ENCODE data around the gene BCAS4.

Gene BCAS4

DNA sequence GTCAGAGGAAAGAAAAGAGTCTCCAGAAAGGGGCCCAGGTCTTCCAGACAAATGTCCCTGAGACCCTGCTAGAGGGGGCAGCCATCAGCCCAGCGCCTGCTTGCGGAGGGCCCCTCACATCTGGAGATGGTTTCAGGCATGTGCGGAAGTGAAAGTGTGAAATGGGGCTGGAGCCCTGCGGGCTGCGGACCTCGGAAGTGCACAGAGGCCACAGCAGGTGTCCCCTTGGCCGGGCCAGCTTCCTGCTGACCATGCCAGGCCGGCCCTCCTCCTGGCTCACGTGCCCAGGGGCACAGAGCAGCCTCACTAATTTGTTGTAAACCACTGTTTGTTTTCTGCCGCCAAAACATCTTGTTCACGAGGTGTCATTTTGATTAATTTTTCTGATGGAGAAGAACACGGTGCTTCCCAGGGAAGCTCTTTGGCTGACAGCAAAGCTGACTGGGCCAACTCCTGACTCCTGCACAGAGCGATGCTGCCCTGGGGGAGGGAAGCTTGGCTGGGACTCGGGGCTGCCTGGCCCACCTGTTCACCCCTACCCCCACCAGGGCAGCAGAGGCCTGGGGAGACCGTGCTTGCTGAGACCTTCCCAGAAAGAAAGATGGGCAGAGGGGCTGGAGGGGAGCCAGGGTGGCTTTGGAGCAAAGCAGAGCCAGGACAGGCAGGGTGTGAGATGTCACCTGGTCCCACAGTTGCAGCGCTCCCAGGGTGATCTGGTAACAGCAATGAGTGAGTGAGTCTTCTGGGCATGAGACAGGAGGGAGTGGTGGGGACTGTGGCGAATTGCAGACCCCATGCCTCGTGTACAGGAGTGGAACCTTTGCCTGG is 54.2 kb downstream of the BCAS4 start:
- in situ Hi-C loops (cut with HindIII; ENCODE audit: low sequenced_read_pairs) = no loop called here

GRCh38 chr20:50850721-50851286 is 55.9 kb downstream of the BCAS4 start:
- in situ Hi-C loops (cut with HindIII; ENCODE audit: low sequenced_read_pairs) = no loop called here

DNA sequence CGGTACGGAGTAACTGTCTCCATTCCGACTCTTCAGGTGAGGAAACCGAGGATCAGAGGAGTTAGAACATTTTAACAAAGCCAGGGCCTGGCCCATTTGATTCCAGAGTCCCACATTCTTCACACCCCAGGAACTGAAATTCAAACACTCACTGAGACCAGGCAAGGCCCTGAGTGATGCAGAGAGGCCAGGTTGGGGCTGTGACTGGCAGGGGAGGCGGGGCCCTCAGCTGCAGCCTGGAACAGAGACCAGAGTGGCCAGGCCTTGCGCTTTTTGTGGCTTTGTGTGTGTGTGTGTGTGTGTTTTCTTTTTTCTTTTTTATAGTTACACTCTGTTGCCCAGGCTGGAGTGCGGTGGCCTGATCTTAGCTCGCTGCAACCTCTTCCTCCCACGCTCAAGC is 57.2 kb downstream of the BCAS4 start:
- in situ Hi-C loops (cut with HindIII; ENCODE audit: low sequenced_read_pairs) = no loop called here

- in situ Hi-C loops (cut with HindIII; ENCODE audit: low sequenced_read_pairs) = no loop called here
These were observed 59.8 kb downstream of the BCAS4 start for GRCh38 chr20:50854506-50855249.

DNA sequence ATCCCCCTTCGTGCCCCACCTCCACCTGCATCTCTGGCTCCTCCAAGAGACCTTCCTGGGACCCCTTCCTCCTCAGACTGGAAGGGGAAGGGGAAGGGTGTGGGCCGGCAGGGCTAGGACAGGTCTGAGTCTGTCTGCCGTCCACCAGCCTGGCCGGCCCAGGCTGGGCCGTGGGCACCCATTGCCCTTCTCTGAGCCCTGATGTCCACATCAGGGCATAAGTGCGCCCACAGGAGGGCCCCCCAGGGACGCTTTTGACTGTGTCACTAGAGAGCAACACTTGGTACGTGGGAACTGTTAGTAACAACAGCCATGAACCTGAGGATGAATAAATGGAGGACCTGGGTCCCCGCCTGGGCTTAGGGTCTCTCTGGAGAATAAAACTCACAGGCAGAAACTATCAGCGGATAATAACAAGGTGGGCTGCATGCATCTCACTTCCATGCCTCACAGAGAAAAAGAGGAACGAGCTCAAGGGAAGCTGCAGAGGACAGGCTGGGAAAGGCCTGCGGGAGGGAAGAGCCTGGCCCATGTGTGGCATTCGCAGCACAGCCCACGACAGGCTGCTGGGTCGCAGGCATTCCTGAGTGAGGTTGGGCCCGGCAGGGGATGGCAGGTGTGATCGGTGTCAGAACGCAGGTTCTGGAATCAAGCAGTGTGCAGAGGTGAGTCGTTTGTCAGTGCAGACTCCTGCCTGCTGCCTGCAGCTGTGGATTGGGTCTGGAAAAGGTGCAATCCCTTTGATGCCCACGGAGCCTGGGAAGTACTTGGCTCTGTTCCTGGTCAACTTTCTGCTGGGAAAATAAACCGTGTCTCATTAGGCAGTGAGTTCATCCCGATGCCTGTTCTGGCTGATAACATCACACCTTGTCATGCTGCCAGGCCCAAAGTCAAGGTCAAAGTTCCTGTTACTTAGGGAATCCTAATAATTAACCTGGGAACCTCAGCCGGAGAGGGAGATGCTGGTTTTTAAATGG is 60.9 kb downstream of the BCAS4 start:
- in situ Hi-C loops (cut with HindIII; ENCODE audit: low sequenced_read_pairs) = no loop called here

DNA sequence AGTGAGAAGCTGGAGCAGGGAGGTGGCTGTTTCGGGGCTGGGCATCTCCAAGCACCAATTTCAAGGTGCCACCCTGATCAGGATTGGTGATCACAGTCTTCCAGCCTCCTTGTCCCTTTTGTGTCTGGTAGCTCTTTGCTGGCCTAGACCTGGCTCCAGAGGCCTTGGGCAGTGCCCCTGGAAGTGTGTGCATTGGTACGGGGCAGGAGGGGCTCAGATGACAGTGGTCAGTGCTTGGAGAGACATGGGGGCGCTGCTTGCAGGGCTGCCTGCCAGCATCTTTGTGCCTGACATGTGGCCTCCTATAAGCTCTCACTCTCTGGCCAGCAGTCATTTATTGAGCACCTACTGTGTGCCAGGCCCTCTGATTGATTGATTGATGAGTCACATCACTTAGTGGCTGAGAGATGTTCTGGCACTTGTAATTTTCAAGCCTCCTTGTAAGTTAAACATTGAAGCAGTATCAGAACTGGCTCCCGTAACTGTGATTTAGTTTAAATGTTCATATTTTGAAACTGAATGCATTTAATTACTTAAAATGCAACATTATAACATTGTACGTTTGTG is 61.7 kb downstream of the BCAS4 start:
- in situ Hi-C loops (cut with HindIII; ENCODE audit: low sequenced_read_pairs) = no loop called here

- in situ Hi-C loops (cut with HindIII; ENCODE audit: low sequenced_read_pairs) = no loop called here
These were observed 62.5 kb downstream of the BCAS4 start for GRCh38 chr20:50857348-50857747.

GRCh38 chr20:50858525-50858924 is 63.7 kb downstream of the BCAS4 start:
- in situ Hi-C loops (cut with HindIII; ENCODE audit: low sequenced_read_pairs) = no loop called here

GRCh38 chr20:50859161-50859560 is 64.3 kb downstream of the BCAS4 start:
- in situ Hi-C loops (cut with HindIII; ENCODE audit: low sequenced_read_pairs) = no loop called here

DNA sequence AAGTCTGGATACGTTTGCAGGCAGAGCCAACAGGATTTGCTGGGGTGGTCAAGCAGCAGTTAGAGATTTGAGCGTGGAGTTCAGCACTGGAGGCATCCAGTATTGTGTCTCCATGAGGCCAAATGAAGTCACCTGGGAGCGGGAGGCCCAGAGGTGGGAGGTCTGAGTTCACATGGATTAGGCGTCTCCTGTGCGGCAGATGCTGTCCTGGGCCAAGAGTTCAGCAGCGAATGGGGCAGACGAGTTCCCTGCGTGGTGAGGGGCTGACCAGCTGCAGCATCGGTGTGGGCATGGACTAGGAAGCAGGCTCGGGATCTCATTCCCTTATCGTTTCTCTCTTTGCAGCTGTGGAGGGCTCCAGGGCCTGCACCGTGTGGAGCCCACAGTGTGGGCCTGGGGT is 66.2 kb downstream of the BCAS4 start:
- in situ Hi-C loops (cut with HindIII; ENCODE audit: low sequenced_read_pairs) = no loop called here

- in situ Hi-C loops (cut with HindIII; ENCODE audit: low sequenced_read_pairs) = no loop called here
These were observed 67.7 kb downstream of the BCAS4 start for GRCh38 chr20:50862546-50862945.

DNA sequence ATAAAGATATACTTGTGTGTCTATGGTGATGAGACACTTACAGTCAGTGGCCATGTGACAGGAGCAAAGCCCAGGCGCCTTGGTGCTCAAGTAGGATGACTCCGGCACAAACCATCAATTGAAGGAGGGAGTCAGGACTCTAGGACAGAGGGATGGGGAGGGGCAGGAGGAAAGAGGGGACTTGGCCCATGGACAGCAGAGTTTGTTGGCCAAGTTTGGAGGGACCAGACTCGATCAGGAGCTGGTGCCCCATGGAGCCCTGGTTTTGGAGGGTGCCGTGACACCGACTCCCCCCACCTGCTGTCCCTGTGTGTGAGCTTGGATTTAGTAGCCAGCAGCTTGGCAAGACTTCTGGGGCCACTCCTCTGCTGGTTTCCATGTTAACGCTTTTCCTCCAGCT is 70.3 kb downstream of the BCAS4 start:
- in situ Hi-C loops (cut with HindIII; ENCODE audit: low sequenced_read_pairs) = no loop called here

- in situ Hi-C loops (cut with HindIII; ENCODE audit: low sequenced_read_pairs) = no loop called here
These were observed 70.7 kb downstream of the BCAS4 start for GRCh38 chr20:50865591-50865990.

DNA sequence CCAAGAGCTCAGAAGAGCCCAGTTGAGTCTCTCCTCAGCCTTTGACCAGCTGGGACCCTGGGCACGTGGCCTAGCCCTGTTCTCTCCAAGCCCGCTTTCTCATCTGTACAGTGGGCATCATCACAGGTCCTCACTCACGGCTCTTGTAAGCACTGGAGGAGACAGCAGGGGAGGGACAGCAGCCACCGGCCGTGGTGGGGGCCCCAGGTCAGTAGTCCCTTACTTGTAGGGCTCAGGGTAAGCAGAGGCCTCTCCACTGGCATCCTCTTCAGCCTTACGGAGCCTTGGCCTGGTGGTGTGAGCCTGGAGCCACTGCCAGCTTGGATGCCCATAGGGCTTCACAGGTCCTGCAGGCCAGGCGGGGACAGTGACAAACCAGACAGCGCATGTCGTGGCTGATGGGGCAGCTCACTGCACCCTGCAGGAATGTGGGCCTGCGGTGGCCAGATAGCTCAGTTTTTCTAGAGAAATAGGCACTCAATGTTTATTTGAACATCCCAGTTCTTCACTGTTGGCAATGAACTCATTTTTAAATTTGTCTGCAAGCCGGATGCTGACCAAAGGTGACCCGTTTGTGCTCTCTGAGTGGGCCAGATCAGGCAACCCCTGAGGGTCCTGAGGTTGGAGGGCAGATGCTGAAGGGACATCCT is 71.3 kb downstream of the BCAS4 start:
- in situ Hi-C loops (cut with HindIII; ENCODE audit: low sequenced_read_pairs) = no loop called here

GRCh38 chr20:50866831-50867230 is 72.0 kb downstream of the BCAS4 start:
- in situ Hi-C loops (cut with HindIII; ENCODE audit: low sequenced_read_pairs) = no loop called here

GRCh38 chr20:50867805-50868204 is 72.9 kb downstream of the BCAS4 start:
- in situ Hi-C loops (cut with HindIII; ENCODE audit: low sequenced_read_pairs) = no loop called here

- in situ Hi-C loops (cut with HindIII; ENCODE audit: low sequenced_read_pairs) = no loop called here
These were observed 73.9 kb downstream of the BCAS4 start for GRCh38 chr20:50868509-50869495.

DNA sequence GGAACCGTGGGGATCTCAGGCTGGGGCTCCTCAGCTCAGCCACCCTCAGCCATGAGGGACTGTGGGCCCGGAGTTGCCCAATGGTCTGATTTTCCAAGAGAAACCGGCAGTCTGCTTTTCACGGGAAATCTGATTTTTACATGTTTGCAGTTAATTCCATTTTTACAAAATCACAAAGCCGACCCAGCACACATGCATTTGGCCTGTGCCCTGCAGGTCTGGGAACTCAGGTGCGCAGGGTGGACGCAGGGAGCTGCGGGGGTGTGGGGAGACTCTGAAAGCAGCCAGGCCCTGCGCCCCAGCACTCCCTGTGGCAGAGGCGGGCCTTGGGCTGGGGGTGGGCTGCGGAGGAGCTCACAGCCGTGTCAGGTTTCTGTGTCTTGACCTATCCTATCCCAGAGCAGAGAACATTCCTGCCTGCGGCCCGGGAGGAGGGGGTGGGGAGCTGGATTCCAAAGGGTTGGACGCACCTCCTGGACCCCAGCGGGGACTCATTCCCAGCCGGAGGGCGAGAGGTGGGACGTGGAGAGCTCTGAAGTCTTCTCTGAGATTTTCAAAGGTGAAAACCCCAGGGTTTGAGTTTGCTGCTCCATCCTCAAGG is 75.8 kb downstream of the BCAS4 start:
- in situ Hi-C loops (cut with HindIII; ENCODE audit: low sequenced_read_pairs) = no loop called here
